SK-N-SH (cell line): Measurements from ENCODE around the gene PGRMC2. TPM values are rescaled to one million over a fixed set of nuclear protein-coding genes. Genes with fewer than 3 reads are reported as not detected.

ENCODE experiments used
- CTCF ChIA-PET: fragments of 300-600, 350-600 bp; formaldehyde crosslinking; extraction: SDS; loops from one replicate; lab custom pipeline; 2021; lab: Yijun Ruan, JAX
- POLR2A ChIA-PET: fragments of 350-600 bp; sonication (Branson Sonifier 250); formaldehyde crosslinking; extraction: SDS; loops from one replicate; lab custom pipeline; 2020; ENCODE audit warnings: antibody characterized with exemption, inconsistent platforms; lab: Yijun Ruan, JAX
- DNase-seq: peaks from one replicate; pipeline ENCODE4 v3.0.0; 2012
- H2AFZ ChIP-seq: fragments of 200-600 bp; sonication (generic); 2 replicates; pipeline ENCODE4 v1.8.1; 2016; ENCODE audit warnings: antibody characterized with exemption, mild to moderate bottlenecking, low read depth
- H3F3A ChIP-seq: fragments of 200-600 bp; sonication (generic); replicated peaks from 2 replicates; pipeline ENCODE3; 2016; ENCODE audit warnings: antibody characterized with exemption, mild to moderate bottlenecking; ENCODE audit not compliant: insufficient read depth
- H3K27ac ChIP-seq, 2 experiments: fragments of 200-500 bp in 1 of 2; fragments of 200-600 bp in 1 of 2; sonication (Bioruptor generic) in 1 of 2; sonication (generic), shearing (Covaris generic) in 1 of 2; 2 replicates each; pipeline versions ENCODE4 v1.5.1 to v1.6.1; 2014 to 2016; ENCODE audit warnings: low read depth in 2 of 2, inconsistent platforms in 1 of 2, low read length in 1 of 2, mild to moderate bottlenecking in 1 of 2, mixed read lengths in 1 of 2
- H3K27me3 ChIP-seq: fragments of 200-600 bp; sonication (generic), shearing (Covaris generic); 2 replicates; pipeline ENCODE4 v1.6.1; 2016; ENCODE audit warnings: mixed run types; ENCODE audit not compliant: insufficient read depth
- H3K36me3 ChIP-seq, 2 experiments: fragments of 200-500 bp in 1 of 2; fragments of 200-600 bp in 1 of 2; sonication (Bioruptor generic) in 1 of 2; sonication (generic) in 1 of 2; replicated peaks in 1 of 2; 2 replicates each; pipeline versions ENCODE3 to v1.5.1; 2014 to 2016; ENCODE audit warnings: low read length in 1 of 2, mild to moderate bottlenecking in 1 of 2; ENCODE audit not compliant: insufficient read depth in 2 of 2, control insufficient read depth in 1 of 2
- H3K4me1 ChIP-seq, 2 experiments: fragments of 200-500 bp in 1 of 2; fragments of 200-600 bp in 1 of 2; sonication (Bioruptor generic) in 1 of 2; sonication (generic), shearing (Covaris generic) in 1 of 2; 2 replicates each; pipeline versions ENCODE4 v1.5.1 to v1.6.1; 2014 to 2016; ENCODE audit warnings: low read depth in 1 of 2, low read length in 1 of 2, mixed run types in 1 of 2; ENCODE audit not compliant: insufficient read depth in 2 of 2, control insufficient read depth in 1 of 2
- H3K4me2 ChIP-seq: fragments of 200-600 bp; sonication (generic), shearing (Covaris generic); 2 replicates; pipeline ENCODE4 v1.6.1; 2017; ENCODE audit warnings: mixed run types
- H3K4me3 ChIP-seq, 2 experiments: fragments of 200-500 bp in 1 of 2; fragments of 200-600 bp in 1 of 2; sonication (Bioruptor generic) in 1 of 2; sonication (generic), shearing (Covaris generic) in 1 of 2; 2 replicates each; pipeline versions ENCODE4 v1.5.1 to v1.8.1; 2014 to 2016; ENCODE audit warnings: low read depth in 2 of 2, inconsistent platforms in 1 of 2, low read length in 1 of 2, mild to moderate bottlenecking in 1 of 2, mixed read lengths in 1 of 2, moderate library complexity in 1 of 2
- H3K79me2 ChIP-seq: fragments of 200-600 bp; sonication (generic); 2 replicates; pipeline ENCODE4 v1.8.1; 2017; ENCODE audit warnings: mild to moderate bottlenecking; ENCODE audit not compliant: insufficient read depth
- H3K9ac ChIP-seq: fragments of 200-600 bp; sonication (generic); 2 replicates; pipeline ENCODE4 v1.6.1; 2017; ENCODE audit warnings: mixed run types
- H3K9me2 ChIP-seq: fragments of 200-600 bp; sonication (generic); 2 replicates; pipeline ENCODE4 v1.6.1; 2017; ENCODE audit warnings: mixed run types
- H3K9me3 ChIP-seq: fragments of 200-600 bp; sonication (generic); 2 replicates; pipeline ENCODE4 v1.6.1; 2017; ENCODE audit warnings: mixed run types, mild to moderate bottlenecking, moderate library complexity
- H4K20me1 ChIP-seq: fragments of 200-600 bp; sonication (generic); 2 replicates; pipeline ENCODE4 v1.6.1; 2017; ENCODE audit warnings: mild to moderate bottlenecking, mixed run types; ENCODE audit not compliant: insufficient read depth
- CHD2 ChIP-seq: fragments of 150-350 bp; IDR thresholded peaks from 2 replicates; pipeline ENCODE4 v1.6.1; 2018; ENCODE audit warnings: low read length; ENCODE audit not compliant: partially characterized antibody
- EP300 ChIP-seq, 2 experiments: IDR thresholded peaks; 2 replicates each; pipeline versions ENCODE4 v1.4.0 to v1.6.1; 2012; ENCODE audit warnings: borderline replicate concordance in 1 of 2, low read depth in 1 of 2, low read length in 1 of 2
- EZH2phosphoT487 ChIP-seq: fragments of 200-600 bp; sonication (generic); IDR thresholded peaks from 2 replicates; pipeline ENCODE4 v1.6.1; 2017; ENCODE audit warnings: low read depth, mixed run types, mild to moderate bottlenecking, antibody characterized with exemption, moderate library complexity, borderline replicate concordance
- FOXM1 ChIP-seq: IDR thresholded peaks from 2 replicates; pipeline ENCODE4 v1.4.0; 2012; ENCODE audit warnings: low read depth, mild to moderate bottlenecking
- IRF3 ChIP-seq: fragments of 150-350 bp; IDR thresholded peaks from 2 replicates; pipeline ENCODE4 v1.6.1; 2016; ENCODE audit warnings: mild to moderate bottlenecking, low read depth, low read length
- JUND ChIP-seq: IDR thresholded peaks from 2 replicates; pipeline ENCODE4 v1.4.0; 2012
- MAX ChIP-seq: IDR thresholded peaks from 2 replicates; pipeline ENCODE4 v1.4.0; 2012; ENCODE audit warnings: low read depth
- MEF2A ChIP-seq: IDR thresholded peaks from 2 replicates; pipeline ENCODE4 v1.4.0; 2012; ENCODE audit warnings: low read depth, borderline replicate concordance
- NFIC ChIP-seq: IDR thresholded peaks from 2 replicates; pipeline ENCODE4 v1.4.0; 2012; ENCODE audit warnings: borderline replicate concordance
- RAD21 ChIP-seq: IDR thresholded peaks from 2 replicates; pipeline ENCODE4 v1.6.1; 2012; ENCODE audit warnings: mild to moderate bottlenecking, low read length
- RFX5 ChIP-seq: IDR thresholded peaks from 2 replicates; pipeline ENCODE4 v1.6.1; 2012; ENCODE audit warnings: mild to moderate bottlenecking, improper control_type of control experiment, low read length
- SIN3A ChIP-seq: IDR thresholded peaks from 2 replicates; pipeline ENCODE4 v1.6.1; 2012; ENCODE audit warnings: low read depth, mild to moderate bottlenecking, low read length, moderate library complexity, borderline replicate concordance
- SMC3 ChIP-seq: IDR thresholded peaks from 2 replicates; pipeline ENCODE4 v1.6.1; 2012; ENCODE audit warnings: low read depth, low read length, improper control_type of control experiment
- TCF12 ChIP-seq: IDR thresholded peaks from 2 replicates; pipeline ENCODE4 v1.4.0; 2012
- TEAD4 ChIP-seq: IDR thresholded peaks from 2 replicates; pipeline ENCODE4 v1.4.0; 2012; ENCODE audit warnings: mild to moderate bottlenecking, borderline replicate concordance; ENCODE audit not compliant: insufficient read depth
- WGBS: methylation state at CpG from one replicate; pipeline ENCODE4 v1.1.6; 2017; ENCODE audit warnings: low lambda C conversion rate; 5-methylcytosine and 5-hydroxymethylcytosine counted together
- polyA plus RNA-seq, 3 experiments: library from polyadenylated mRNA; depleted of rRNA; stranded (reverse); fragments of >200 nt; gene quantifications; 2 replicates each; pipeline ENCODE4 v1.2.3, GENCODE V29; 2012
- TF ChIP-seq, protein P1 (sequence below): IDR thresholded peaks from 2 replicates; pipeline ENCODE4 v1.4.0; 2012; ENCODE audit warnings: low read depth, borderline replicate concordance
- TF ChIP-seq, protein P2 (sequence below): IDR thresholded peaks from 2 replicates; pipeline ENCODE4 v1.6.1; 2012; ENCODE audit warnings: mild to moderate bottlenecking, low read depth, low read length, moderate library complexity
- TF ChIP-seq, protein P3 (sequence below): fragments of 150-350 bp; IDR thresholded peaks from 2 replicates; pipeline ENCODE4 v1.6.1; 2017; ENCODE audit warnings: antibody characterized with exemption, low read length, low read depth, borderline replicate concordance

PGRMC2 gene
- polyA plus RNA-seq, 1 of the 3 experiments (the other 2 are of a cell fraction), result 18.2 TPM

GRCh38 chr4:128289523-128290158 is 2.0 kb upstream of the PGRMC2 start:
- TF ChIP-seq SIN3A (no peak), JUND (no peak), MAX (no peak), MEF2A (no peak), RFX5 (no peak), EP300 (IDR thresholded peaks at IDR 0.05; ENCODE audit: borderline replicate concordance in 1 of 2, low read depth in 1 of 2, low read length in 1 of 2) (no peak), SMC3 (no peak), TEAD4 (no peak), NFIC (no peak)
- TF ChIP-seq, protein P1, sequence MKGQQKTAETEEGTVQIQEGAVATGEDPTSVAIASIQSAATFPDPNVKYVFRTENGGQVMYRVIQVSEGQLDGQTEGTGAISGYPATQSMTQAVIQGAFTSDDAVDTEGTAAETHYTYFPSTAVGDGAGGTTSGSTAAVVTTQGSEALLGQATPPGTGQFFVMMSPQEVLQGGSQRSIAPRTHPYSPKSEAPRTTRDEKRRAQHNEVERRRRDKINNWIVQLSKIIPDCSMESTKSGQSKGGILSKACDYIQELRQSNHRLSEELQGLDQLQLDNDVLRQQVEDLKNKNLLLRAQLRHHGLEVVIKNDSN, result no peak
- TF ChIP-seq, protein P2, sequence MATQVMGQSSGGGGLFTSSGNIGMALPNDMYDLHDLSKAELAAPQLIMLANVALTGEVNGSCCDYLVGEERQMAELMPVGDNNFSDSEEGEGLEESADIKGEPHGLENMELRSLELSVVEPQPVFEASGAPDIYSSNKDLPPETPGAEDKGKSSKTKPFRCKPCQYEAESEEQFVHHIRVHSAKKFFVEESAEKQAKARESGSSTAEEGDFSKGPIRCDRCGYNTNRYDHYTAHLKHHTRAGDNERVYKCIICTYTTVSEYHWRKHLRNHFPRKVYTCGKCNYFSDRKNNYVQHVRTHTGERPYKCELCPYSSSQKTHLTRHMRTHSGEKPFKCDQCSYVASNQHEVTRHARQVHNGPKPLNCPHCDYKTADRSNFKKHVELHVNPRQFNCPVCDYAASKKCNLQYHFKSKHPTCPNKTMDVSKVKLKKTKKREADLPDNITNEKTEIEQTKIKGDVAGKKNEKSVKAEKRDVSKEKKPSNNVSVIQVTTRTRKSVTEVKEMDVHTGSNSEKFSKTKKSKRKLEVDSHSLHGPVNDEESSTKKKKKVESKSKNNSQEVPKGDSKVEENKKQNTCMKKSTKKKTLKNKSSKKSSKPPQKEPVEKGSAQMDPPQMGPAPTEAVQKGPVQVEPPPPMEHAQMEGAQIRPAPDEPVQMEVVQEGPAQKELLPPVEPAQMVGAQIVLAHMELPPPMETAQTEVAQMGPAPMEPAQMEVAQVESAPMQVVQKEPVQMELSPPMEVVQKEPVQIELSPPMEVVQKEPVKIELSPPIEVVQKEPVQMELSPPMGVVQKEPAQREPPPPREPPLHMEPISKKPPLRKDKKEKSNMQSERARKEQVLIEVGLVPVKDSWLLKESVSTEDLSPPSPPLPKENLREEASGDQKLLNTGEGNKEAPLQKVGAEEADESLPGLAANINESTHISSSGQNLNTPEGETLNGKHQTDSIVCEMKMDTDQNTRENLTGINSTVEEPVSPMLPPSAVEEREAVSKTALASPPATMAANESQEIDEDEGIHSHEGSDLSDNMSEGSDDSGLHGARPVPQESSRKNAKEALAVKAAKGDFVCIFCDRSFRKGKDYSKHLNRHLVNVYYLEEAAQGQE, result no peak
- Histone ChIP-seq H4K20me1 (peaks cover 13% of the 10 kb centered on the region; the same call in 1 of the 2 replicates), H3K36me3 (peaks cover 0 to 15% of the 10 kb centered on the region in 2 experiments), H3K27me3 (no peaks in the 10 kb centered on the region), H2AFZ (no peak overlapping the region), H3K4me1 (peaks cover 0 to 5% of the 10 kb centered on the region in 2 experiments; a peak in 2 of 4 replicates), H3K79me2 (peaks cover 37% of the 10 kb centered on the region), H3F3A (peaks cover 16% of the 10 kb centered on the region), H3K27ac (no peak overlapping the region), H3K9me3 (no peaks in the 10 kb centered on the region), H3K9ac (no peak overlapping the region), H3K9me2 (no peaks in the 10 kb centered on the region), H3K4me3 (no peak overlapping the region), H3K4me2 (peak overlapping the region; percentile 88; the same call in 1 of the 2 replicates)
- WGBS, result 92% methylated on average over 2 of the region's 2 CpGs
- POLR2A ChIA-PET, result interaction anchor here (1.6 kb wide), 1 partner anchor 263 kb away, joined by 6 read pairs; no protein-coding TSS in a partner anchor
- DNase-seq, result no peak
- CTCF ChIA-PET, result no interaction called here

DNA sequence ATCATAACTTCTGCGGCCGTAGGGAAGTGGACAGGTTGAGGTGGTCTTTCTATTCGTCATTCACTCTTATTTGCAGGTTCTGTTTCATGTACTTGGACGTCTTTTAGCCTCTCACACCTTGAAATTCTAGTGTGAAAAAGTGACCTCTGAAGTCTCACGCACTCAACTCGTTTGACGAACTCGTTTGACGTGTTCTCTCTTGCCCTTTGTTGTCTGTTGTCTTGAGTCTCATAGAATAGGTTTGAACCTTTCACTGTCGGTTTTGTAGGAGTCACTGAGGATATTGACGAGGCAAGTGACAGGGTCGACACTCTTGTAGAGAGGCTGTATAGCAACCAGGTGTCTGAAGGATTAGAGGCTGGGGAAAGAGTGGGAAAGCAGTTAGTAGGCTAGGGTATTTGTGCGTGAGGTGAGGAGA is 1.1 kb upstream of the PGRMC2 start:
- ChIA-PET CTCF (interaction anchor here (0.7 kb wide), 1 partner anchor 38 kb away, joined by 4 read pairs; no protein-coding TSS in a partner anchor), POLR2A (interaction anchor here (0.6 to 1.6 kb wide), 4 partner anchors 9 to 523 kb away, joined by 3 to 6 read pairs (median 4); no protein-coding TSS in a partner anchor)
- H3K27me3 ChIP-seq, result no peaks in the 10 kb centered on the region
- H3K79me2 ChIP-seq, result peaks cover 46% of the 10 kb centered on the region
- peaks cover 18% of the 10 kb centered on the region; the same call in 1 of the 2 replicates for H4K20me1 ChIP-seq
- WGBS, result 13% methylated on average over 13 of the region's 13 CpGs
- H3K4me2 ChIP-seq, result peak overlapping the region; percentile 88
- H2AFZ ChIP-seq, result peak overlapping the region; percentile 89
- H3F3A ChIP-seq, result peaks cover 16% of the 10 kb centered on the region
- H3K4me3 ChIP-seq, result peak overlapping the region; percentile 80 to 90
- H3K9me3 ChIP-seq, result no peaks in the 10 kb centered on the region
- peaks cover 0 to 5% of the 10 kb centered on the region in 2 experiments; a peak in 2 of 4 replicates for H3K4me1 ChIP-seq
- peak overlapping the region; percentile 85 for H3K9ac ChIP-seq
- no peak for DNase-seq
- H3K9me2 ChIP-seq, result no peaks in the 10 kb centered on the region
- peak overlapping the region; percentile 87 to 95 for H3K27ac ChIP-seq
- H3K36me3 ChIP-seq, result peaks cover 3 to 24% of the 10 kb centered on the region in 2 experiments
- no peak for TF ChIP-seq CHD2
- no peak; the same call in 1 of the 2 replicates for TF ChIP-seq RAD21
- TF ChIP-seq, protein P3, sequence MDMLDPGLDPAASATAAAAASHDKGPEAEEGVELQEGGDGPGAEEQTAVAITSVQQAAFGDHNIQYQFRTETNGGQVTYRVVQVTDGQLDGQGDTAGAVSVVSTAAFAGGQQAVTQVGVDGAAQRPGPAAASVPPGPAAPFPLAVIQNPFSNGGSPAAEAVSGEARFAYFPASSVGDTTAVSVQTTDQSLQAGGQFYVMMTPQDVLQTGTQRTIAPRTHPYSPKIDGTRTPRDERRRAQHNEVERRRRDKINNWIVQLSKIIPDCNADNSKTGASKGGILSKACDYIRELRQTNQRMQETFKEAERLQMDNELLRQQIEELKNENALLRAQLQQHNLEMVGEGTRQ, result no peak
- TF ChIP-seq EP300 (IDR thresholded peaks at IDR 0.05; ENCODE audit: borderline replicate concordance in 1 of 2, low read depth in 1 of 2, low read length in 1 of 2), result no peak
- TF ChIP-seq, protein P1, result no peak
- no peak for TF ChIP-seq IRF3
- no peak for TF ChIP-seq TCF12
- no peak for TF ChIP-seq FOXM1
- no peak for TF ChIP-seq EZH2phosphoT487
- no peak for TF ChIP-seq JUND
